Adrenal gland (tissue), 5 donors: ENCODE data around the gene CTBP1.

Experiments used
- CTCF ChIP-seq, 6 experiments: fragments of 450-650 bp in 4 of 6; fragments of 200-600 bp in 2 of 6; sonication (generic) in 1 of 6; IDR thresholded peaks; 1 replicate in 5 of 6; 2 replicates in 1 of 6; pipeline versions ENCODE4 v1.5.1 to v1.8.0; 2016 to 2021; ENCODE audit warnings: antibody characterized with exemption in 6 of 6, mild to moderate bottlenecking in 2 of 6, moderate library complexity in 1 of 6
- POLR2A ChIP-seq, 2 donors: fragments of 450-650 bp; IDR thresholded peaks; one replicate each; pipeline ENCODE4 v1.6.1; 2017; ENCODE audit warnings: antibody characterized with exemption in 2 of 2, mild to moderate bottlenecking in 2 of 2, moderate library complexity in 1 of 2
- donor health status: DM: no; HTN: no; CAD: no.

DNA sequence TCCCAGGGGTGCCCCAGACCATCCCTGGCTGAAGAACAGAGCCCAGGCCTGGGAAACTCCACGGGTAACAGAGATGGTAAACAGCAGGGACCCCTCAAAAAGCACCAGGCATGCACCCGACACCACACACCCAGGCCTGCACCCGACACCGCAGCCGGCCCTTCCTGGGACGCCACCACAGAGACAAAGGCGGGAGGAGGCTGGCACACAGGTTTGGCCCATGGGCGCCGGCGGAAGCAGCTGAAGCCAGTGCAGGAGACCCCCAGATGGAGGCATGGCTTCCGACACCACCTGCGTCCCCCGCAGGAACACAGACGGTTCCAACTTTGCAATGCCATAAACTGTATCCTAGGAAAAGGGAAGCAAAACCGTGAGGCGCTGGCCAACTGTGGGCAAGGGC lies 22.3 kb downstream of the CTBP1 start:
- TF ChIP-seq CTCF (IDR thresholded peaks at IDR 0.05), result no peak
- no peak for TF ChIP-seq POLR2A (IDR thresholded peaks at IDR 0.05)
